OCI-LY1 (cell line): ENCODE measurements around the gene CYTH2.

ENCODE experiments used
- CTCF ChIP-seq: fragments of 200-600 bp; sonication (generic), shearing (Covaris generic); IDR thresholded peaks from 2 replicates; pipeline ENCODE4 v1.5.1; 2017; ENCODE audit warnings: mild to moderate bottlenecking, antibody characterized with exemption, low read length, moderate library complexity, mixed read lengths
- EZH2 ChIP-seq: fragments of 200-600 bp; sonication (generic), shearing (Covaris generic); IDR thresholded peaks from 2 replicates; pipeline ENCODE4 v1.8.0; 2017; ENCODE audit warnings: borderline replicate concordance, mixed run types, mild to moderate bottlenecking, antibody characterized with exemption, low read length, moderate library complexity, mixed read lengths

- TF ChIP-seq CTCF, result no peak
- no peak for TF ChIP-seq EZH2
Observed at GRCh38 chr19:48469934-48470680, 938 bp downstream of the CYTH2 start.
